ENCODE results near the gene CC2D1A.

The CC2D1A gene

GRCh38 chr19:13880059-13881043 is 25.6 kb upstream of the CC2D1A start:
- Histone ChIP-seq H3K36me3 (ENCODE audit: control insufficient read depth, insufficient read depth, low read length) (no peaks in the 10 kb centered on the region), H3K4me1 (ENCODE audit: control insufficient read depth, insufficient read depth, low read length) (peaks cover 15% of the 10 kb centered on the region), H3K9ac (ENCODE audit: low read depth, low read length) (peak overlapping the region; percentile 38; the same call in 1 of the 2 replicates), H3K9me3 (ENCODE audit: control insufficient read depth, insufficient read depth, low read length) (no peaks in the 10 kb centered on the region), H3K27ac (ENCODE audit: low read depth, low read length) (peak overlapping the region; percentile 52), H3K4me3 (ENCODE audit: low read depth, low read length) (peak overlapping the region; percentile 20), H3K27me3 (ENCODE audit: control insufficient read depth, insufficient read depth, low read length) (peaks cover 14% of the 10 kb centered on the region)

- Histone ChIP-seq H3K9me3 (ENCODE audit: control insufficient read depth, insufficient read depth, low read length) (no peaks in the 10 kb centered on the region), H3K27ac (ENCODE audit: low read depth, low read length) (peak overlapping the region; percentile 80), H3K27me3 (ENCODE audit: control insufficient read depth, insufficient read depth, low read length) (peaks cover 7% of the 10 kb centered on the region; the same call in 1 of the 2 replicates), H3K36me3 (ENCODE audit: control insufficient read depth, insufficient read depth, low read length) (no peaks in the 10 kb centered on the region), H3K4me3 (ENCODE audit: low read depth, low read length) (no peak overlapping the region), H3K4me1 (ENCODE audit: control insufficient read depth, insufficient read depth, low read length) (peaks cover 15% of the 10 kb centered on the region), H3K9ac (ENCODE audit: low read depth, low read length) (no peak overlapping the region)
Observed at GRCh38 chr19:13881251-13881691, 24.7 kb upstream of the CC2D1A start.

DNA sequence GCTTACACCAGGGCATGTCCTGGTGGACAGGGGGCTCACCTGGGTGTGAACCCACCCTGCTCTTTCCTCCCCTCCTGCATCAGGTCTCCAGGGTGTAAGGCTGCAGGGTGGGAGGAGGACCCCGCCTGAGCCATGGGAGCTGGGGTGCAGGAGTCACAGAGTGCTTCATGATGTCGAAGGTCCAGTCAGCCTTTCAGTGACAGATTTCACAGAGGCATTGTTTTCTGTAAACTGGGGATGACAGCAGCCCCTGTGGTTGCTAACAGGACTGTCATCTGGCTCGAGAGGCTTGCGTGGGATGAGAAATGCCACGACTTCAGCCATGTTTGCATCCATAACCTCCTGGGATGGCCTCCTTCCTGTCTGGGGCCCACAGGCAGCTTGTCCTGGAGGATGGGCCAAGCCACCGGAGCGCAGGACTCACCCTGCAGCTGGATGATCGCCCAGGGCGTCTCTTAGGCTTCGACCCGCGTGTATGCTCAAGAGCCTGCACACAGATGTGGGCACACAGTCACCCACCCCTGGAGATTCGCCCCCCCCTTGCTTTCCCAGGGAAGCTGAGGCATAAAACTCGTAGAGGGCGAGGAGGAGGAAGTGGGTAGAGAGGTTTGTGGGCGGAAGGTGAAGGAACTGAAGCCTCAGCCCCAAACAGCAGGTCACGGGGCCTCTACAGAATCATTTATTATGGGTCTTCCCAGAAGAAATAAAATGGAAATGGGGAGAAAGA is 24.1 kb upstream of the CC2D1A start:
- no peak overlapping the region for H3K9ac ChIP-seq (ENCODE audit: low read depth, low read length)
- peak overlapping the region; percentile 80 for H3K27ac ChIP-seq (ENCODE audit: low read depth, low read length)
- H3K36me3 ChIP-seq (ENCODE audit: control insufficient read depth, insufficient read depth, low read length), result no peaks in the 10 kb centered on the region
- peaks cover 15% of the 10 kb centered on the region for H3K4me1 ChIP-seq (ENCODE audit: control insufficient read depth, insufficient read depth, low read length)
- H3K4me3 ChIP-seq (ENCODE audit: low read depth, low read length), result no peak overlapping the region
- H3K27me3 ChIP-seq (ENCODE audit: control insufficient read depth, insufficient read depth, low read length), result peaks cover 6% of the 10 kb centered on the region; the same call in 1 of the 2 replicates
- H3K9me3 ChIP-seq (ENCODE audit: control insufficient read depth, insufficient read depth, low read length), result no peaks in the 10 kb centered on the region

GRCh38 chr19:13882419-13882795 is 23.6 kb upstream of the CC2D1A start:
- Histone ChIP-seq H3K27me3 (ENCODE audit: control insufficient read depth, insufficient read depth, low read length) (0 out of 2 replicates have a peak, but pooled peaks cover under 1% of the 10 kb centered on the region), H3K27ac (ENCODE audit: low read depth, low read length) (no peak overlapping the region), H3K9ac (ENCODE audit: low read depth, low read length) (no peak overlapping the region), H3K9me3 (ENCODE audit: control insufficient read depth, insufficient read depth, low read length) (no peaks in the 10 kb centered on the region), H3K4me3 (ENCODE audit: low read depth, low read length) (no peak overlapping the region), H3K36me3 (ENCODE audit: control insufficient read depth, insufficient read depth, low read length) (no peaks in the 10 kb centered on the region), H3K4me1 (ENCODE audit: control insufficient read depth, insufficient read depth, low read length) (peaks cover 15% of the 10 kb centered on the region)

DNA sequence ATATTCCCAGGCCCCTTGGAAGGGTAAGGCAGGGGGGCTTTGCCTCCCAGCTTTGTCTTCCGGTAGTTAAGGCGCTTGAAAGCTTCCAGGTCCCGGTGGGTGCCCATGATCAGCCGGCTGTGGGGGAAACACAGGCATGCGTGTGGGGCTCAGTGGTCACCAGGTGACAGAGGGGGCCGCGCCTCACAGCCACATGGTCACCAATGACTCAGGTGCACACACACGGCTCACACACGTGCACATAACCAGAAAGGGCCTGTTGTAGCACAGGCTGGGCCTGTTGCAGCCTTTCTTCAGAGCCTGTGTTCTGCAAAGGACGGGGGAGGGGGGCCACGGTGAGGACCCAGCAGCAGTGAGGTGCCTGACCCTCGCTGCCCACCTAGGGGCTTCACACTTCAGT is 23.2 kb upstream of the CC2D1A start:
- Histone ChIP-seq H3K4me3 (ENCODE audit: low read depth, low read length) (no peak overlapping the region), H3K27ac (ENCODE audit: low read depth, low read length) (no peak overlapping the region), H3K27me3 (ENCODE audit: control insufficient read depth, insufficient read depth, low read length) (no peaks in the 10 kb centered on the region), H3K4me1 (ENCODE audit: control insufficient read depth, insufficient read depth, low read length) (peaks cover 15% of the 10 kb centered on the region), H3K36me3 (ENCODE audit: control insufficient read depth, insufficient read depth, low read length) (no peaks in the 10 kb centered on the region), H3K9ac (ENCODE audit: low read depth, low read length) (no peak overlapping the region), H3K9me3 (ENCODE audit: control insufficient read depth, insufficient read depth, low read length) (no peaks in the 10 kb centered on the region)

GRCh38 chr19:13883516-13884064 is 22.4 kb upstream of the CC2D1A start:
- Histone ChIP-seq H3K27me3 (ENCODE audit: control insufficient read depth, insufficient read depth, low read length) (no peaks in the 10 kb centered on the region), H3K36me3 (ENCODE audit: control insufficient read depth, insufficient read depth, low read length) (no peaks in the 10 kb centered on the region), H3K27ac (ENCODE audit: low read depth, low read length) (no peak overlapping the region), H3K9me3 (ENCODE audit: control insufficient read depth, insufficient read depth, low read length) (no peaks in the 10 kb centered on the region), H3K4me1 (ENCODE audit: control insufficient read depth, insufficient read depth, low read length) (peaks cover 15% of the 10 kb centered on the region), H3K4me3 (ENCODE audit: low read depth, low read length) (no peak overlapping the region), H3K9ac (ENCODE audit: low read depth, low read length) (no peak overlapping the region)

- Histone ChIP-seq H3K9me3 (ENCODE audit: control insufficient read depth, insufficient read depth, low read length) (no peaks in the 10 kb centered on the region), H3K4me3 (ENCODE audit: low read depth, low read length) (no peak overlapping the region), H3K27ac (ENCODE audit: low read depth, low read length) (no peak overlapping the region), H3K9ac (ENCODE audit: low read depth, low read length) (no peak overlapping the region), H3K4me1 (ENCODE audit: control insufficient read depth, insufficient read depth, low read length) (peaks cover 15% of the 10 kb centered on the region), H3K27me3 (ENCODE audit: control insufficient read depth, insufficient read depth, low read length) (no peaks in the 10 kb centered on the region), H3K36me3 (ENCODE audit: control insufficient read depth, insufficient read depth, low read length) (no peaks in the 10 kb centered on the region)
Observed at GRCh38 chr19:13884726-13885591, 21.0 kb upstream of the CC2D1A start.

GRCh38 chr19:13885826-13886365 is 20.1 kb upstream of the CC2D1A start:
- H3K4me1 ChIP-seq (ENCODE audit: control insufficient read depth, insufficient read depth, low read length), result peaks cover 8% of the 10 kb centered on the region
- no peaks in the 10 kb centered on the region for H3K27me3 ChIP-seq (ENCODE audit: control insufficient read depth, insufficient read depth, low read length)
- H3K36me3 ChIP-seq (ENCODE audit: control insufficient read depth, insufficient read depth, low read length), result no peaks in the 10 kb centered on the region
- no peak overlapping the region for H3K4me3 ChIP-seq (ENCODE audit: low read depth, low read length)
- H3K27ac ChIP-seq (ENCODE audit: low read depth, low read length), result no peak overlapping the region
- no peaks in the 10 kb centered on the region for H3K9me3 ChIP-seq (ENCODE audit: control insufficient read depth, insufficient read depth, low read length)
- H3K9ac ChIP-seq (ENCODE audit: low read depth, low read length), result no peak overlapping the region

- H3K27me3 ChIP-seq (ENCODE audit: control insufficient read depth, insufficient read depth, low read length), result no peaks in the 10 kb centered on the region
- no peaks in the 10 kb centered on the region for H3K9me3 ChIP-seq (ENCODE audit: control insufficient read depth, insufficient read depth, low read length)
- no peaks in the 10 kb centered on the region for H3K36me3 ChIP-seq (ENCODE audit: control insufficient read depth, insufficient read depth, low read length)
- no peak overlapping the region for H3K9ac ChIP-seq (ENCODE audit: low read depth, low read length)
- no peak overlapping the region for H3K4me3 ChIP-seq (ENCODE audit: low read depth, low read length)
- no peak overlapping the region for H3K27ac ChIP-seq (ENCODE audit: low read depth, low read length)
- H3K4me1 ChIP-seq (ENCODE audit: control insufficient read depth, insufficient read depth, low read length), result no peaks in the 10 kb centered on the region; the same call in 1 of the 2 replicates
Observed at GRCh38 chr19:13887018-13887436, 19.0 kb upstream of the CC2D1A start.

DNA sequence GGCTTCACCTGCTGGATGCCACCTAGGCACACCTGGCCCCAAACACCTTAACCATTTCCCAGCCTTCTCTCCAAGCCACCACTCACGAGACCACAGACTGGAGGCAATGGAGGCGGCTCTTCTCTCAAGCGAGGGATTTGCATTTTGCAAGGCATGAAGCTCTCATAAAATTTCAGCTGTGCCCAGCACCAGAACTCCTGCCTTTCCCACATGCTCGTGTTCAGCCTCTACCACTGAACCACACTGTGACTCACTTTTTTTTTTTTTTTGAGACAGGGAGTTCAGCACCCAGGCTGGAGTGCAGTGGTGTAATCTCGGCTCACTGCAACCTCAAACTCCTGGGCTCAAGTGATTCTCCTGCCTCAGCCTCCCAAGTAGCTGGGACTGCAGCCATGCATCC is 18.5 kb upstream of the CC2D1A start:
- Histone ChIP-seq H3K27me3 (ENCODE audit: control insufficient read depth, insufficient read depth, low read length) (no peaks in the 10 kb centered on the region), H3K27ac (ENCODE audit: low read depth, low read length) (no peak overlapping the region), H3K36me3 (ENCODE audit: control insufficient read depth, insufficient read depth, low read length) (no peaks in the 10 kb centered on the region), H3K9me3 (ENCODE audit: control insufficient read depth, insufficient read depth, low read length) (no peaks in the 10 kb centered on the region), H3K9ac (ENCODE audit: low read depth, low read length) (no peak overlapping the region), H3K4me3 (ENCODE audit: low read depth, low read length) (no peak overlapping the region), H3K4me1 (ENCODE audit: control insufficient read depth, insufficient read depth, low read length) (no peaks in the 10 kb centered on the region)
